HG02840 (cell line): ENCODE results near the gene SETD1B.
"Not testable (repeated sequence)": the region's sequence is repeated elsewhere in the genome, so short reads cannot be mapped to it uniquely, and the experiment has no call there.

ENCODE experiments used
- ATAC-seq: cut with Tn5 transposase; IDR thresholded peaks from one replicate; pipeline ENCODE4 v1.9.1; 2021; ENCODE audit warnings: mild to moderate bottlenecking, moderate library complexity, moderate number of reproducible peaks; ENCODE audit not compliant: unreplicated experiment, low FRiP score

Gene SETD1B

GRCh38 chr12:121845701-121846100, 41.9 kb downstream of the SETD1B start:
- ATAC-seq = no peak

GRCh38 chr12:121849211-121849610, 45.4 kb downstream of the SETD1B start:
- no peak for ATAC-seq

GRCh38 chr12:121849665-121850064, 45.9 kb downstream of the SETD1B start:
- ATAC-seq = no peak

GRCh38 chr12:121852392-121852791, 48.6 kb downstream of the SETD1B start:
- ATAC-seq = not testable (repeated sequence)

- ATAC-seq = no peak
These were observed 53.8 kb downstream of the SETD1B start for GRCh38 chr12:121857322-121858246.

- ATAC-seq = no peak
These were observed 54.5 kb downstream of the SETD1B start for GRCh38 chr12:121858318-121858661.

- no peak for ATAC-seq
These were observed 55.1 kb downstream of the SETD1B start, which contains the start of gene HPD for GRCh38 chr12:121858662-121859572. Gene HPD, minus strand, starts transcription at chr12:121858859. Its CDS starts 36 bp downstream, at chr12:121858823.

- ATAC-seq = no peak
These were observed 56.4 kb downstream of the SETD1B start for GRCh38 chr12:121860257-121860656.

GRCh38 chr12:121860699-121861098, 56.9 kb downstream of the SETD1B start:
- ATAC-seq = not testable (repeated sequence)

GRCh38 chr12:121861636-121862254, 57.9 kb downstream of the SETD1B start:
- no peak for ATAC-seq

- no peak for ATAC-seq
These were observed 62.5 kb downstream of the SETD1B start for GRCh38 chr12:121866331-121866730.

GRCh38 chr12:121869229-121869628, 65.4 kb downstream of the SETD1B start:
- ATAC-seq = not testable (repeated sequence)

GRCh38 chr12:121871467-121871866, 67.7 kb downstream of the SETD1B start:
- ATAC-seq = no peak

GRCh38 chr12:121872546-121873215, 68.9 kb downstream of the SETD1B start:
- ATAC-seq = no peak

GRCh38 chr12:121873216-121873569, 69.4 kb downstream of the SETD1B start:
- no peak for ATAC-seq

GRCh38 chr12:121874071-121874470, 70.3 kb downstream of the SETD1B start:
- ATAC-seq = no peak

- no peak for ATAC-seq
These were observed 71.8 kb downstream of the SETD1B start for GRCh38 chr12:121875582-121875981.

GRCh38 chr12:121876080-121876447, 72.3 kb downstream of the SETD1B start:
- ATAC-seq = not testable (repeated sequence)
